HFFc6 (cell line): Measurements from ENCODE around the gene CRYM. TPM values are rescaled to one million over a fixed set of nuclear protein-coding genes. Genes with fewer than 3 reads are reported as not detected.

Experiments used
- DNase-seq: peaks from one replicate; pipeline ENCODE4 v3.0.0-alpha.2; 2018
- H3K27ac Mint-ChIP-seq: 2 replicates; pipeline ENCODE4 v1.8.0; 2020; ENCODE audit warnings: mild to moderate bottlenecking, mixed read lengths
- H3K27me3 Mint-ChIP-seq: 2 replicates; pipeline ENCODE4 v1.8.0; 2021; ENCODE audit warnings: mild to moderate bottlenecking, moderate library complexity, mixed read lengths; ENCODE audit not compliant: insufficient read depth
- H3K36me3 Mint-ChIP-seq: 2 replicates; pipeline ENCODE4 v1.8.0; 2021; ENCODE audit warnings: low read depth, mixed read lengths
- H3K4me1 Mint-ChIP-seq: 2 replicates; pipeline ENCODE4 v1.8.0; 2020; ENCODE audit warnings: low read depth, mixed read lengths
- H3K4me3 Mint-ChIP-seq: 2 replicates; pipeline ENCODE4 v1.8.0; 2020; ENCODE audit warnings: mild to moderate bottlenecking, moderate library complexity, mixed read lengths
- H3K9me3 Mint-ChIP-seq: 2 replicates; pipeline ENCODE4 v1.8.0; 2020; ENCODE audit warnings: mild to moderate bottlenecking, mixed read lengths
- total RNA-seq, 6 experiments: library from RNA; stranded (reverse); fragmentation: NEBNext Ultra II Directional; extraction: Animal tissue kit (Norgen Biotek cat#: 25700); gene quantifications; 2 replicates in 1 of 6; 3 replicates in 5 of 6; pipeline ENCODE4 v1.2.3, GENCODE V29; 2021
- TF ChIP-seq, protein P1 (sequence below): fragments of 200-600 bp; sonication (generic); IDR thresholded peaks from 2 replicates; pipeline ENCODE4 v1.5.0; 2021; ENCODE audit warnings: antibody characterized with exemption, mild to moderate bottlenecking

The CRYM gene
- total RNA-seq, 6 experiments from 2014 or later = not detected

DNA sequence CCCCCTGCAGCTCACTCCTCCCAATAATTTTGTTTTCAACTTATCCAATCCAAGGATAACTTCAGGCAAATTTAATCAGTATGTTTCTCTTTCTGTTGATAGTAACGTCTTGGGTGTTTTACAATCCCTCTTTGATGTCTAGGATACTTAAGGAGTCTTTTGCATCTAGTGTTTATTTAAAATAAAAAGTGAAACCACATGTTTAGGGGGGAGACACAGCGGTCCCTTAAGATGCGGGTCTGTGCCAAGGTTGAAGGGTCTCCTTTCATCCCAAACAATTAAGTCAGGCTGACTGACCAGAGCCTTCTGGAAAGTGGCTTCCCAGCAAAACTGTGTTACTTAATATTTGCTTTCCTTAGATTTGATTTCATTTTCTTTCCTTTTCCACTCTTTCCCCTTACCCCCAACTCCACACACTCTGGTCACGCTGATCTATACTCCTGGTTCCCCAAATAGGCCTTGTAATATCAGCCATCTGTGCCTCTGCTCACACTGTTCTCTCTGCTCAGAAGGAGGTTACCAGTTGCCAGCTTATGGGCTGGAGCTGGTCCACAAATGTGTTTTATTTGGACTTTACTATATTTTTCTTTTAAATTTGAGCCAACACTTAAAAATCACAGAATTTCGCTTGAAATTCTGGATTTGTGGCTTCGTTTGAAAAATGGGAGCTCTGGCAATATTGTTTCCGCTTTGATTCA is 33.4 kb downstream of the CRYM start:
- H3K4me3 Mint-ChIP-seq = no peak overlapping the region
- no peaks in the 10 kb centered on the region for H3K9me3 Mint-ChIP-seq
- H3K4me1 Mint-ChIP-seq = no peaks in the 10 kb centered on the region
- TF ChIP-seq, protein P1, sequence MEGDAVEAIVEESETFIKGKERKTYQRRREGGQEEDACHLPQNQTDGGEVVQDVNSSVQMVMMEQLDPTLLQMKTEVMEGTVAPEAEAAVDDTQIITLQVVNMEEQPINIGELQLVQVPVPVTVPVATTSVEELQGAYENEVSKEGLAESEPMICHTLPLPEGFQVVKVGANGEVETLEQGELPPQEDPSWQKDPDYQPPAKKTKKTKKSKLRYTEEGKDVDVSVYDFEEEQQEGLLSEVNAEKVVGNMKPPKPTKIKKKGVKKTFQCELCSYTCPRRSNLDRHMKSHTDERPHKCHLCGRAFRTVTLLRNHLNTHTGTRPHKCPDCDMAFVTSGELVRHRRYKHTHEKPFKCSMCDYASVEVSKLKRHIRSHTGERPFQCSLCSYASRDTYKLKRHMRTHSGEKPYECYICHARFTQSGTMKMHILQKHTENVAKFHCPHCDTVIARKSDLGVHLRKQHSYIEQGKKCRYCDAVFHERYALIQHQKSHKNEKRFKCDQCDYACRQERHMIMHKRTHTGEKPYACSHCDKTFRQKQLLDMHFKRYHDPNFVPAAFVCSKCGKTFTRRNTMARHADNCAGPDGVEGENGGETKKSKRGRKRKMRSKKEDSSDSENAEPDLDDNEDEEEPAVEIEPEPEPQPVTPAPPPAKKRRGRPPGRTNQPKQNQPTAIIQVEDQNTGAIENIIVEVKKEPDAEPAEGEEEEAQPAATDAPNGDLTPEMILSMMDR = no peak
- H3K36me3 Mint-ChIP-seq = no peaks in the 10 kb centered on the region
- no peak overlapping the region for H3K27ac Mint-ChIP-seq
- no peak for DNase-seq
- H3K27me3 Mint-ChIP-seq = peaks cover 36% of the 10 kb centered on the region

DNA sequence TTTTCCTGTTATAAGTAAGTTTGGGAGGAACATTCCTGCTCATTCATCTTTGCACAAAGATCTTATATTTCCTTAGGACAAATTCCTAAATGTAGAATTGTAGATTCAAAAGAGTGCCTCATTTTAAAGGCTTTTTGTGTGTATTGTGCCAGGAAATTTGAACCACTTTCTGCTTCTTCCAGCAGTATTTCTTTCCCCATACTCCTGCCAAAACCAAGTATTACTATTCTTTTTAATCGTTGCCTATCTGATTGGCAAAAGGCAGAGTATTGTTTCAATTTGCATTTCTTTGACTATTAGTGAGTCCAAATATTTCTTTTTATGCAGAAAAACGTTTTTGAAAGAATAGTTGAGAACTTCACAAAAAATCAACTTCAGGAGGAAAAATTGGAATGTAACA is 35.3 kb downstream of the CRYM start:
- TF ChIP-seq, protein P1 = no peak
- H3K36me3 Mint-ChIP-seq = no peaks in the 10 kb centered on the region
- no peak for DNase-seq
- H3K4me3 Mint-ChIP-seq = no peak overlapping the region
- peaks cover 31% of the 10 kb centered on the region for H3K27me3 Mint-ChIP-seq
- no peaks in the 10 kb centered on the region for H3K9me3 Mint-ChIP-seq
- H3K4me1 Mint-ChIP-seq = no peaks in the 10 kb centered on the region
- no peak overlapping the region for H3K27ac Mint-ChIP-seq

DNA sequence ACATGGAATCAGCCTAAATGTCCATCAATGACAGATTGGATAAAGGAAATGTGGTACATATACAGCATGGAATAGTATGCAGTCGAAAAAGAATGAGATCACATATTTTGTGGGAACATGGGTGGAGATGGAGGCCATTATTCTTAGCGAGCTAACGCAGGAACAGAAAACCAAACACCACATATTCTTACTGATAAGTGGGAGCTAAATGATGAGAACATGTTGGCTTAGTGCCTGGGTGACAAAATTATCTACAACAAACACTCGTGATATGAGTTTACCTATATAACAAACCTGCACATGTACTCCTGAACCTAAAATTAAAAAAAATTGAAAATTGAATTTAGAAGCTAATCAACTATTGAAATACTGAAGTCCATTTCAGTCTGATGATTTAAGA is 38.4 kb downstream of the CRYM start:
- TF ChIP-seq, protein P1 = no peak
- peaks cover 30% of the 10 kb centered on the region for H3K27me3 Mint-ChIP-seq
- H3K36me3 Mint-ChIP-seq = no peaks in the 10 kb centered on the region
- no peak overlapping the region for H3K4me3 Mint-ChIP-seq
- DNase-seq = no peak
- H3K9me3 Mint-ChIP-seq = no peaks in the 10 kb centered on the region
- H3K27ac Mint-ChIP-seq = no peak overlapping the region
- no peaks in the 10 kb centered on the region for H3K4me1 Mint-ChIP-seq

DNA sequence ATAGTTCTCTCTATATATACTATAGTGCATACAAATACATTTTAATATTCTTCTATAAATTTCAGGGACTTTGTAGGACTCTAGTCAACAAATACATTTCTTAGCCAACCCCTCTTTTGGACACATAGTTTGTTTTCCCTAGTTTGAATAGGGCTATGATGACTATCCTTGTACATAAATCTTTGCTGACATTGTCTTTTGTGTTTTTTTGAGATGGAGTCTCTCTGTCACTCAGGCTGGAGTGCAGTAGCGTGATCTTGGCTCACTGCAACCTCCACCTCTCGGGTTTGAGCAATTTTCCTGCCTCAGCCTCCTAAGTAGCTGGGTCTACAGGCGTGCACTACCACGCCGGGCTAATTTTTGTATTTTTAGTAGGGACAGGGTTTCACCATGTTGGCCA is 41.3 kb downstream of the CRYM start:
- DNase-seq = no peak
- Mint-ChIP-seq H3K4me3 (no peak overlapping the region), H3K9me3 (no peaks in the 10 kb centered on the region)

DNA sequence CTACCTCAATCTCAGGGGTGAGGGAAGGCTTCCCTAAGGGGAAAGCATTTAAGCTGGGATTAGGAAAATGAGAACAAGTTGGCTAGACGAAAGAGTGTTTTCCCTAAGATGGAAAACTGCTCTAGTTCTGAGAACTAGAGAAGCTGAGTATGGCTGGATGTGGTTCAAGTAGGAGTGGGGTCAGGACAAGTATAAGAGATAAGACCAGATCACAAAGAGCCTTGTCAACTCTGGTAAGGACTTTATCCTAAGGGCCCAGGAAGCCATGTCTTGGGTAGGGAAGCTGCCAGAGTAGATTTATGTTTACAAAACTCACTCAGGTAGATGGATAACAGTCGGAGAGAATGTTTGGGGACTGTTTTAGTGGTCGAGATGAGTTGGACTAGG is 42.9 kb downstream of the CRYM start:
- DNase-seq = no peak

More for the DNA sequence above, 41.3 kb downstream of the CRYM start:
- H3K4me1 Mint-ChIP-seq = no peaks in the 10 kb centered on the region
- TF ChIP-seq, protein P1 = no peak
- no peak overlapping the region for H3K27ac Mint-ChIP-seq
- H3K36me3 Mint-ChIP-seq = no peaks in the 10 kb centered on the region
- peaks cover 26% of the 10 kb centered on the region for H3K27me3 Mint-ChIP-seq

More for the DNA sequence above, 42.9 kb downstream of the CRYM start:
- Mint-ChIP-seq H3K9me3 (no peaks in the 10 kb centered on the region), H3K27ac (no peak overlapping the region), H3K4me1 (no peaks in the 10 kb centered on the region), H3K4me3 (no peak overlapping the region), H3K27me3 (peaks cover 25% of the 10 kb centered on the region), H3K36me3 (no peaks in the 10 kb centered on the region)
- TF ChIP-seq, protein P1 = no peak
